NCI-H128 (cell line): ENCODE data around the gene CSTPP1.
"Not testable (repeated sequence)": the region's sequence is repeated elsewhere in the genome, so short reads cannot be mapped to it uniquely, and the experiment has no call there.

Experiments used
- DNase-seq: peaks from one replicate; lab custom pipeline; 2025; ENCODE audit not compliant: unreplicated experiment; lab: John Stamatoyannopoulos, UW

The CSTPP1 gene

GRCh38 chr11:46907606-46908005 is 29.0 kb upstream of the CSTPP1 start:
- DNase-seq, result no peak

- DNase-seq, result peak; percentile 45
Observed at GRCh38 chr11:46912526-46913150, 23.9 kb upstream of the CSTPP1 start.

GRCh38 chr11:46913484-46913883 is 23.1 kb upstream of the CSTPP1 start:
- DNase-seq, result no peak

GRCh38 chr11:46914363-46914762 is 22.2 kb upstream of the CSTPP1 start:
- no peak for DNase-seq

- no peak for DNase-seq
Observed at GRCh38 chr11:46914910-46915309, 21.7 kb upstream of the CSTPP1 start.

- DNase-seq, result no peak
Observed at GRCh38 chr11:46916286-46917108, 20.1 kb upstream of the CSTPP1 start.

GRCh38 chr11:46917109-46917761 is 19.3 kb upstream of the CSTPP1 start:
- no peak for DNase-seq

GRCh38 chr11:46917762-46918082 is 18.8 kb upstream of the CSTPP1 start:
- no peak for DNase-seq

GRCh38 chr11:46918083-46918787 is 18.3 kb upstream of the CSTPP1 start, which contains the start of gene LRP4:
TSS of gene LRP4 (minus strand) at chr11:46918550. CDS start at chr11:46918379, 171 bp downstream.
- DNase-seq, result no peak

- no peak for DNase-seq
Observed at GRCh38 chr11:46918788-46919513, 17.6 kb upstream of the CSTPP1 start.

GRCh38 chr11:46920755-46921154 is 15.8 kb upstream of the CSTPP1 start:
- no peak for DNase-seq

- not testable (repeated sequence) for DNase-seq
Observed at GRCh38 chr11:46927928-46928327, 8.6 kb upstream of the CSTPP1 start.

GRCh38 chr11:46928701-46929100 is 7.9 kb upstream of the CSTPP1 start:
- not testable (repeated sequence) for DNase-seq

- DNase-seq, result no peak
Observed at GRCh38 chr11:46930089-46930488, 6.5 kb upstream of the CSTPP1 start.

GRCh38 chr11:46942172-46942571 is 5.6 kb downstream of the CSTPP1 start:
- DNase-seq, result no peak

GRCh38 chr11:46944356-46945075 is 8.0 kb downstream of the CSTPP1 start:
- DNase-seq, result no peak

- DNase-seq, result no peak
Observed at GRCh38 chr11:46947399-46948077, 11.0 kb downstream of the CSTPP1 start.

- DNase-seq, result no peak
Observed at GRCh38 chr11:46948378-46949131, 12.0 kb downstream of the CSTPP1 start.

GRCh38 chr11:46949297-46949696 is 12.7 kb downstream of the CSTPP1 start:
- DNase-seq, result no peak
